Measurements from ENCODE around the gene TMEM117.
"Not testable (repeated sequence)": the region's sequence is repeated elsewhere in the genome, so short reads cannot be mapped to it uniquely, and the experiment has no call there.

The TMEM117 gene

GRCh38 chr12:44036875-44037443, 201.1 kb downstream of the TMEM117 start:
- DNase-seq: no peak
- Histone ChIP-seq H3K4me2 (ENCODE audit: low read length) (no peak overlapping the region), H4K12ac (ENCODE audit: low read depth, low read length) (no peak overlapping the region), H3K79me2 (ENCODE audit: control insufficient read depth, insufficient read depth, low read length, poor library complexity) (no peaks in the 10 kb centered on the region), H3K36me3 (ENCODE audit: control insufficient read depth in 1 of 2, insufficient read depth in 2 of 2, low read length in 2 of 2) (no peaks in the 10 kb centered on the region), H4K8ac (ENCODE audit: low read depth, low read length) (no peak overlapping the region), H3K14ac (ENCODE audit: low read length) (no peak overlapping the region), H4K91ac (ENCODE audit: low read depth, low read length) (no peak overlapping the region), H3K4me1 (ENCODE audit: control insufficient read depth in 1 of 2, insufficient read depth in 2 of 2, low read length in 2 of 2) (no peaks in the 10 kb centered on the region), H2AK5ac (ENCODE audit: low read length) (no peak overlapping the region), H3K9ac (ENCODE audit: low read length) (no peak overlapping the region), H3K27ac (ENCODE audit: low read depth, low read length) (no peak overlapping the region), H2BK5ac (ENCODE audit: low read depth, low read length, poor library complexity) (no peak overlapping the region), H2BK120ac (ENCODE audit: insufficient read depth, low read length, poor library complexity) (no peak overlapping the region), H3K18ac (ENCODE audit: low read length) (no peak overlapping the region), H3K79me1 (ENCODE audit: low read length) (no peaks in the 10 kb centered on the region), H3K9me3 (ENCODE audit: insufficient read depth, low read depth, low read length) (peaks cover 5% of the 10 kb centered on the region), H3K4ac (ENCODE audit: low read depth, low read length) (no peak overlapping the region), H2AFZ (ENCODE audit: insufficient read depth, low read length, poor library complexity) (no peak overlapping the region), H3K4me3 (ENCODE audit: low read depth, low read length) (no peak overlapping the region), H3K23ac (ENCODE audit: low read length) (no peak overlapping the region), H2BK12ac (ENCODE audit: low read length) (no peak overlapping the region), H3K27me3 (ENCODE audit: insufficient read depth, low read length) (no peaks in the 10 kb centered on the region)
- WGBS (ENCODE audit: extremely low coverage, insufficient coverage, insufficient read length): no CpG with 5 or more reads among the region's 7 CpGs

- no peak overlapping the region for H3K18ac ChIP-seq (ENCODE audit: low read length)
- no peaks in the 10 kb centered on the region for H3K79me1 ChIP-seq (ENCODE audit: low read length)
- H3K4me3 ChIP-seq (ENCODE audit: low read depth, low read length): no peak overlapping the region
- H4K8ac ChIP-seq (ENCODE audit: low read depth, low read length): no peak overlapping the region
- H3K36me3 ChIP-seq (ENCODE audit: control insufficient read depth in 1 of 2, insufficient read depth in 2 of 2, low read length in 2 of 2): no peaks in the 10 kb centered on the region
- no peak overlapping the region for H3K4me2 ChIP-seq (ENCODE audit: low read length)
- no peak overlapping the region for H4K12ac ChIP-seq (ENCODE audit: low read depth, low read length)
- H3K27me3 ChIP-seq (ENCODE audit: insufficient read depth, low read length): no peaks in the 10 kb centered on the region
- no peak overlapping the region for H3K9ac ChIP-seq (ENCODE audit: low read length)
- no peak overlapping the region for H2AK5ac ChIP-seq (ENCODE audit: low read length)
- no peak for DNase-seq
- no peak overlapping the region for H2BK120ac ChIP-seq (ENCODE audit: insufficient read depth, low read length, poor library complexity)
- no peaks in the 10 kb centered on the region for H3K79me2 ChIP-seq (ENCODE audit: control insufficient read depth, insufficient read depth, low read length, poor library complexity)
- H3K14ac ChIP-seq (ENCODE audit: low read length): no peak overlapping the region
- H2AFZ ChIP-seq (ENCODE audit: insufficient read depth, low read length, poor library complexity): no peak overlapping the region
- no peak overlapping the region for H3K23ac ChIP-seq (ENCODE audit: low read length)
- H3K4ac ChIP-seq (ENCODE audit: low read depth, low read length): no peak overlapping the region
- no peaks in the 10 kb centered on the region for H3K4me1 ChIP-seq (ENCODE audit: control insufficient read depth in 1 of 2, insufficient read depth in 2 of 2, low read length in 2 of 2)
- no peak overlapping the region for H2BK5ac ChIP-seq (ENCODE audit: low read depth, low read length, poor library complexity)
- H4K91ac ChIP-seq (ENCODE audit: low read depth, low read length): no peak overlapping the region
- no peak overlapping the region for H3K27ac ChIP-seq (ENCODE audit: low read depth, low read length)
- H3K9me3 ChIP-seq (ENCODE audit: insufficient read depth, low read depth, low read length): peaks cover 5% of the 10 kb centered on the region
- H2BK12ac ChIP-seq (ENCODE audit: low read length): no peak overlapping the region
- no CpG with 5 or more reads among the region's 5 CpGs for WGBS (ENCODE audit: extremely low coverage, insufficient coverage, insufficient read length)
Observed at GRCh38 chr12:44038411-44038810, 202.5 kb downstream of the TMEM117 start.

GRCh38 chr12:44044491-44044890, 208.6 kb downstream of the TMEM117 start:
- H4K12ac ChIP-seq (ENCODE audit: low read depth, low read length); H2BK5ac ChIP-seq (ENCODE audit: low read depth, low read length, poor library complexity); H3K4me3 ChIP-seq (ENCODE audit: low read depth, low read length); H2AFZ ChIP-seq (ENCODE audit: insufficient read depth, low read length, poor library complexity); H3K4me1 ChIP-seq (ENCODE audit: control insufficient read depth in 1 of 2, insufficient read depth in 2 of 2, low read length in 2 of 2); H3K27me3 ChIP-seq (ENCODE audit: insufficient read depth, low read length); H3K18ac ChIP-seq (ENCODE audit: low read length); H3K9ac ChIP-seq (ENCODE audit: low read length); H3K79me2 ChIP-seq (ENCODE audit: control insufficient read depth, insufficient read depth, low read length, poor library complexity); H2BK12ac ChIP-seq (ENCODE audit: low read length); H3K36me3 ChIP-seq (ENCODE audit: control insufficient read depth in 1 of 2, insufficient read depth in 2 of 2, low read length in 2 of 2); H3K27ac ChIP-seq (ENCODE audit: low read depth, low read length); H4K8ac ChIP-seq (ENCODE audit: low read depth, low read length); H3K9me3 ChIP-seq (ENCODE audit: insufficient read depth, low read depth, low read length); H3K14ac ChIP-seq (ENCODE audit: low read length); H4K91ac ChIP-seq (ENCODE audit: low read depth, low read length); H3K4ac ChIP-seq (ENCODE audit: low read depth, low read length); DNase-seq; H3K4me2 ChIP-seq (ENCODE audit: low read length); H3K79me1 ChIP-seq (ENCODE audit: low read length); H2BK120ac ChIP-seq (ENCODE audit: insufficient read depth, low read length, poor library complexity); H3K23ac ChIP-seq (ENCODE audit: low read length); H2AK5ac ChIP-seq (ENCODE audit: low read length): not testable (repeated sequence)
- no CpG with 5 or more reads among the region's 2 CpGs for WGBS (ENCODE audit: extremely low coverage, insufficient coverage, insufficient read length)

- Histone ChIP-seq H3K27me3 (ENCODE audit: insufficient read depth, low read length) (no peaks in the 10 kb centered on the region), H3K4me1 (ENCODE audit: control insufficient read depth in 1 of 2, insufficient read depth in 2 of 2, low read length in 2 of 2) (no peaks in the 10 kb centered on the region), H3K9ac (ENCODE audit: low read length) (no peak overlapping the region), H2BK5ac (ENCODE audit: low read depth, low read length, poor library complexity) (no peak overlapping the region), H3K18ac (ENCODE audit: low read length) (no peak overlapping the region), H2AK5ac (ENCODE audit: low read length) (no peak overlapping the region), H2AFZ (ENCODE audit: insufficient read depth, low read length, poor library complexity) (no peak overlapping the region), H4K8ac (ENCODE audit: low read depth, low read length) (no peak overlapping the region), H3K36me3 (ENCODE audit: control insufficient read depth in 1 of 2, insufficient read depth in 2 of 2, low read length in 2 of 2) (no peaks in the 10 kb centered on the region), H3K79me2 (ENCODE audit: control insufficient read depth, insufficient read depth, low read length, poor library complexity) (no peaks in the 10 kb centered on the region), H2BK12ac (ENCODE audit: low read length) (no peak overlapping the region), H3K9me3 (ENCODE audit: insufficient read depth, low read depth, low read length) (peaks cover 2% of the 10 kb centered on the region), H3K27ac (ENCODE audit: low read depth, low read length) (no peak overlapping the region), H4K91ac (ENCODE audit: low read depth, low read length) (no peak overlapping the region), H3K4me2 (ENCODE audit: low read length) (no peak overlapping the region), H3K14ac (ENCODE audit: low read length) (no peak overlapping the region), H4K12ac (ENCODE audit: low read depth, low read length) (no peak overlapping the region), H3K4ac (ENCODE audit: low read depth, low read length) (no peak overlapping the region), H3K79me1 (ENCODE audit: low read length) (no peaks in the 10 kb centered on the region), H2BK120ac (ENCODE audit: insufficient read depth, low read length, poor library complexity) (no peak overlapping the region), H3K4me3 (ENCODE audit: low read depth, low read length) (no peak overlapping the region), H3K23ac (ENCODE audit: low read length) (no peak overlapping the region)
- DNase-seq: no peak
- WGBS (ENCODE audit: extremely low coverage, insufficient coverage, insufficient read length): no CpG with 5 or more reads among the region's 3 CpGs
Observed at GRCh38 chr12:44046732-44047417, 211.0 kb downstream of the TMEM117 start.

All from trophoblast cell (in vitro differentiated cells and primary cell).